ENCODE results near the gene IQGAP3. TPM values are rescaled to one million over a fixed set of nuclear protein-coding genes. Genes with fewer than 3 reads are reported as not detected.

IQGAP3 gene
- polyA plus RNA-seq, 3 donors: 0.03 to 0.24 TPM; not detected in 1

- H3K4me3 ChIP-seq (replicated peaks in 1 of 3; ENCODE audit: low read depth in 2 of 3, low read length in 3 of 3): no peak overlapping the region
- no peaks in the 10 kb centered on the region for H3K27me3 ChIP-seq (ENCODE audit: control insufficient read depth in 2 of 2, insufficient read depth in 2 of 2, low read length in 2 of 2)
- Mint-ChIP-seq H3K36me3 (peaks cover 0 to 2% of the 10 kb centered on the region in 2 donors), H3K9me3 (peaks cover 0 to 14% (median 1%) of the 10 kb centered on the region in 7 donors), H3K27me3 (ENCODE audit: low read depth in 3 of 3) (peaks cover 0 to 7% (median 2%) of the 10 kb centered on the region in 3 donors), H3K4me1 (peaks cover 62% of the 10 kb centered on the region), H3K4me3 (no peak overlapping the region), H3K27ac (peak overlapping the region in 1 of 7 donors; percentile 30)
- TF ChIP-seq CTCF (IDR thresholded peaks at IDR 0.05): no peak
- H4K20me1 ChIP-seq (ENCODE audit: insufficient read depth, low read length): no peaks in the 10 kb centered on the region
- no peak overlapping the region for H3K4me2 ChIP-seq (replicated peaks; ENCODE audit: extremely low read depth, low read length, poor library complexity, severe bottlenecking)
- H3K27ac ChIP-seq (ENCODE audit: low read depth in 1 of 2, low read length in 2 of 2): no peak overlapping the region
- H3K36me3 ChIP-seq (replicated peaks in 1 of 2; ENCODE audit: control insufficient read depth in 1 of 2, insufficient read depth in 2 of 2, low read length in 2 of 2): no peaks in the 10 kb centered on the region
- WGBS (ENCODE audit: insufficient coverage): 97% methylated on average over 6 of the region's 9 CpGs
- H2AFZ ChIP-seq (ENCODE audit: insufficient read depth, low read depth, low read length, poor library complexity, severe bottlenecking): no peak overlapping the region
- H3K9ac ChIP-seq (ENCODE audit: insufficient read depth, low read length, poor library complexity, severe bottlenecking): no peak overlapping the region
- DNase-seq: no peak
- H3K9me3 ChIP-seq (replicated peaks in 1 of 2; ENCODE audit: control insufficient read depth in 1 of 2, insufficient read depth in 1 of 2, low read length in 2 of 2): no peaks in the 10 kb centered on the region
- H3K79me2 ChIP-seq (ENCODE audit: insufficient read depth, low read length): no peaks in the 10 kb centered on the region
- H3K4me1 ChIP-seq (ENCODE audit: control insufficient read depth in 1 of 2, insufficient read depth in 2 of 2, low read length in 2 of 2): peaks cover 30 to 67% of the 10 kb centered on the region in 2 donors
- intact Hi-C loops (cut with micrococcal nuclease): no loop called here
Observed at GRCh38 chr1:156513185-156513584, 59.2 kb downstream of the IQGAP3 start.

GRCh38 chr1:156511644-156512043 is 60.7 kb downstream of the IQGAP3 start:
- Histone ChIP-seq H3K4me2 (replicated peaks; ENCODE audit: extremely low read depth, low read length, poor library complexity, severe bottlenecking) (no peak overlapping the region), H3K27me3 (ENCODE audit: control insufficient read depth in 2 of 2, insufficient read depth in 2 of 2, low read length in 2 of 2) (no peaks in the 10 kb centered on the region), H3K4me3 (replicated peaks in 1 of 3; ENCODE audit: low read depth in 2 of 3, low read length in 3 of 3) (no peak overlapping the region), H4K20me1 (ENCODE audit: insufficient read depth, low read length) (no peaks in the 10 kb centered on the region), H3K79me2 (ENCODE audit: insufficient read depth, low read length) (peaks cover 4% of the 10 kb centered on the region), H3K36me3 (replicated peaks in 1 of 2; ENCODE audit: control insufficient read depth in 1 of 2, insufficient read depth in 2 of 2, low read length in 2 of 2) (no peaks in the 10 kb centered on the region), H3K9me3 (replicated peaks in 1 of 2; ENCODE audit: control insufficient read depth in 1 of 2, insufficient read depth in 1 of 2, low read length in 2 of 2) (no peaks in the 10 kb centered on the region), H3K4me1 (ENCODE audit: control insufficient read depth in 1 of 2, insufficient read depth in 2 of 2, low read length in 2 of 2) (peaks cover 37 to 75% of the 10 kb centered on the region in 2 donors), H3K27ac (ENCODE audit: low read depth in 1 of 2, low read length in 2 of 2) (peak overlapping the region in 1 of 2 donors; percentile 36), H2AFZ (ENCODE audit: insufficient read depth, low read depth, low read length, poor library complexity, severe bottlenecking) (no peak overlapping the region), H3K9ac (ENCODE audit: insufficient read depth, low read length, poor library complexity, severe bottlenecking) (no peak overlapping the region)
- Mint-ChIP-seq H3K4me3 (no peak overlapping the region), H3K27ac (peak overlapping the region; percentile 16 to 93 (median 78)), H3K27me3 (ENCODE audit: low read depth in 3 of 3) (peaks cover 0 to 7% (median 2%) of the 10 kb centered on the region in 3 donors), H3K36me3 (peaks cover 0 to 2% of the 10 kb centered on the region in 2 donors), H3K9me3 (peaks cover 0 to 9% (median 1%) of the 10 kb centered on the region in 7 donors), H3K4me1 (peaks cover 67% of the 10 kb centered on the region)
- intact Hi-C loops (cut with micrococcal nuclease): no loop called here
- TF ChIP-seq CTCF (IDR thresholded peaks at IDR 0.05): no peak
- WGBS (ENCODE audit: insufficient coverage): 10% methylated on average over 3 of the region's 7 CpGs
- peak; percentile 84 to 88 (median 86) for DNase-seq
